ENCODE results near the gene DRC7. TPM values are rescaled to one million over a fixed set of nuclear protein-coding genes. Genes with fewer than 3 reads are reported as not detected.

Gene DRC7
- total RNA-seq, 1 experiment from 2014 or later, result 0.85 TPM

DNA sequence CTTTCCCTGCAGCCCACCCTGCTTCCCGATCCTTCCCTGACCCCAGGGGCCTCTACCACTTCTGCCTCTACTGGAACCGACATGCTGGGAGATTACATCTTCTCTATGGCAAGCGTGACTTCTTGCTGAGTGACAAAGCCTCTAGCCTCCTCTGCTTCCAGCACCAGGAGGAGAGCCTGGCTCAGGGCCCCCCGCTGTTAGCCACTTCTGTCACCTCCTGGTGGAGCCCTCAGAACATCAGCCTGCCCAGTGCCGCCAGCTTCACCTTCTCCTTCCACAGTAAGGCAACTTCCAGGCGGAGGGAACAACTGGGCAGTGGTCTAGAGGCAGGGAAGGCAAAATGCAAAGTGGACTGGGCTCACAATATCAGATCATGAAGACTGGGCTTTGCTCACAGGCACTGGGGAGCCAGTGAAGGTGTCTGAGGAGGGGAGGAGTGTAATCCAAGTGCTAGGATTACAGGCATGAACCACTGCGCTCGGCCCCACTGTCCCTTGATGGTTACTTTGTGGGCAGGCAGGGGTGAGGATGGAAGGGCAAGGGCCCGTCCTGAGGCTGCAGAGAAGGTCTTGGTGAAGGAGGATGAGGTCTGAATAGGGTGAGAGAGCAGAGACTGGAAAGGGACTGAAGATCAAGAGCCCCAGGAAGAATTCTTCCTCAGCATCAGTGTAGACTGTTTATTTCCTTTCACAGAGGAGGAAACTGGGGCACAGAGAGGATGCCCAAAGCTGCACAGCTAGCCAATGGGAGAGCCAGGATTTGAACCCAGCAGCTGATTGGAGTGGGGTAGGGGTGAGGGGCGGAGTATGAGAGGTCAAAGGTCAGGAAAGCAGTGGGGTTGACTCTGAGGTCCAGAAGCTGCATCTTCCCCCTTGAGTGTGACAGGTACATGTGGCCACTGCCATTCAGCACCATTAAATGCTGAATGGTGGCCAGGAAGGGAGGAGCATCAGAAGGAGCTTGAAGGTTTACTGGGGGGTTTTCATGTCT, 43.0 kb upstream of the DRC7 start:
- DNase-seq, result no peak

DNA sequence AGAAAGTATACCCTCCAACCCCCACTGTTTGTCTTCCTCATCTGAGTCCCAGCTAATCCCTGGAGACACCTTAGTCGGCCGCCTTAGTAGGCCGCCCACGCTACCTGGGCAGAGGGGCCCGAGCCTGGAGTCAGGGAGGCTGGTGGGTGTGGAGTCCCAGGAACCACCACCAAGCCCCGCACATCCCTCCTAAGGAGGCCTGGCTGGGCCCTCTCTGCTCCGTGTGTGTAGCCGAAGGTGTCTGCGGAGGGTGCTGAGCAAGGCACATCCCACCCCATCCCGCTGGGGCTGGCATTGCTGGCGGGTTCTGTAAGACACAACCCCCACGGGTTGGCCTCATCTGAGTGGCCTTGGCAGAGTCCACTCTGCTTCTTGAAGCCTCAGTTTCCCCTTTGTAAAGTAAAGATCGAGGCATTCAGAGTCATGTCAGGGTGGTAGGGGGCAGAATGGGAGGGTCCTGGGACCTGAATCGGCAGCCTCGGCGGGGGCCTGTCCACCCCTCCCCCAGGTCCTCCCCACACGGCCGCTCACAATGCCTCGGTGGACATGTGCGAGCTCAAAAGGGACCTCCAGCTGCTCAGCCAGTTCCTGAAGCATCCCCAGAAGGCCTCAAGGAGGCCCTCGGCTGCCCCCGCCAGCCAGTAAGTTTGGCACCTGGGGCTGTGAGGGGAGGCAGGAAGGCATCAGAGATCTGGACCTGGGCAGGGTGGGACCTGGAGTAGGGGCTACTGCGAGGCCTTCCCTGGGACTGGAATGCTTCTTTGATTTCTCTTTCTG, 41.7 kb upstream of the DRC7 start:
- Histone ChIP-seq H3K27ac (no peak overlapping the region), H3K9me3 (ENCODE audit: insufficient read depth, low read depth) (no peaks in the 10 kb centered on the region), H2AFZ (no peak overlapping the region), H4K20me1 (ENCODE audit: insufficient read depth) (peaks cover 15% of the 10 kb centered on the region), H3K4me2 (no peak overlapping the region), H3K9me2 (ENCODE audit: insufficient read depth) (no peaks in the 10 kb centered on the region), H3F3A (ENCODE audit: insufficient read depth, low read depth) (peaks cover 16% of the 10 kb centered on the region; the same call in 1 of the 2 replicates), H3K79me2 (ENCODE audit: low read depth) (0 out of 2 replicates have a peak, but pooled peaks cover 10% of the 10 kb centered on the region), H3K36me3 (ENCODE audit: low read depth) (peaks cover 12% of the 10 kb centered on the region; the same call in 1 of the 2 replicates), H3K27me3 (ENCODE audit: insufficient read depth, low read depth) (no peaks in the 10 kb centered on the region), H3K4me3 (no peak overlapping the region), H3K4me1 (replicated peaks; ENCODE audit: insufficient read depth) (peaks cover 2% of the 10 kb centered on the region)
- no TSS peak for BruUV-seq (replicated peaks)
- POLR2A ChIA-PET (ENCODE audit: unreplicated experiment), result no interaction called here
- intact Hi-C loops (cut with micrococcal nuclease; ENCODE audit: unreplicated experiment), result no loop called here
- no peak for TF ChIP-seq EZH2 (IDR thresholded peaks at IDR 0.05; ENCODE audit: low read depth)
- TF ChIP-seq, protein P1, sequence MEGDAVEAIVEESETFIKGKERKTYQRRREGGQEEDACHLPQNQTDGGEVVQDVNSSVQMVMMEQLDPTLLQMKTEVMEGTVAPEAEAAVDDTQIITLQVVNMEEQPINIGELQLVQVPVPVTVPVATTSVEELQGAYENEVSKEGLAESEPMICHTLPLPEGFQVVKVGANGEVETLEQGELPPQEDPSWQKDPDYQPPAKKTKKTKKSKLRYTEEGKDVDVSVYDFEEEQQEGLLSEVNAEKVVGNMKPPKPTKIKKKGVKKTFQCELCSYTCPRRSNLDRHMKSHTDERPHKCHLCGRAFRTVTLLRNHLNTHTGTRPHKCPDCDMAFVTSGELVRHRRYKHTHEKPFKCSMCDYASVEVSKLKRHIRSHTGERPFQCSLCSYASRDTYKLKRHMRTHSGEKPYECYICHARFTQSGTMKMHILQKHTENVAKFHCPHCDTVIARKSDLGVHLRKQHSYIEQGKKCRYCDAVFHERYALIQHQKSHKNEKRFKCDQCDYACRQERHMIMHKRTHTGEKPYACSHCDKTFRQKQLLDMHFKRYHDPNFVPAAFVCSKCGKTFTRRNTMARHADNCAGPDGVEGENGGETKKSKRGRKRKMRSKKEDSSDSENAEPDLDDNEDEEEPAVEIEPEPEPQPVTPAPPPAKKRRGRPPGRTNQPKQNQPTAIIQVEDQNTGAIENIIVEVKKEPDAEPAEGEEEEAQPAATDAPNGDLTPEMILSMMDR (conservative IDR thresholded peaks at IDR 0.05), result no peak
- DNase-seq, result no peak
- CTCF ChIA-PET, result no interaction called here

More for the DNA sequence above, 43.0 kb upstream of the DRC7 start:
- BruUV-seq (replicated peaks), result no TSS peak
- peaks cover 14% of the 10 kb centered on the region for H3K4me1 ChIP-seq (replicated peaks; ENCODE audit: insufficient read depth)
- H3K36me3 ChIP-seq (ENCODE audit: low read depth), result peaks cover 7% of the 10 kb centered on the region; the same call in 1 of the 2 replicates
- 0 out of 2 replicates have a peak, but pooled peaks cover 15% of the 10 kb centered on the region for H3K79me2 ChIP-seq (ENCODE audit: low read depth)
- H2AFZ ChIP-seq, result no peak overlapping the region
- no peaks in the 10 kb centered on the region for H3K9me2 ChIP-seq (ENCODE audit: insufficient read depth)
- no peak overlapping the region for H3K4me2 ChIP-seq
- peaks cover 15% of the 10 kb centered on the region for H4K20me1 ChIP-seq (ENCODE audit: insufficient read depth)
- no peaks in the 10 kb centered on the region for H3K27me3 ChIP-seq (ENCODE audit: insufficient read depth, low read depth)
- ChIA-PET CTCF (interaction anchor here (0.7 kb wide), 1 partner anchor 75 kb away, joined by 12 read pairs; no protein-coding TSS in a partner anchor), POLR2A (ENCODE audit: unreplicated experiment) (no interaction called here)
- H3F3A ChIP-seq (ENCODE audit: insufficient read depth, low read depth), result peaks cover 23% of the 10 kb centered on the region; the same call in 1 of the 2 replicates
- H3K27ac ChIP-seq, result no peak overlapping the region
- H3K9me3 ChIP-seq (ENCODE audit: insufficient read depth, low read depth), result no peaks in the 10 kb centered on the region
- TF ChIP-seq EZH2 (IDR thresholded peaks at IDR 0.05; ENCODE audit: low read depth), result no peak
- TF ChIP-seq, protein P1 (conservative IDR thresholded peaks at IDR 0.05), result no peak
- H3K4me3 ChIP-seq, result no peak overlapping the region
- intact Hi-C loops (cut with micrococcal nuclease; ENCODE audit: unreplicated experiment), result no loop called here

DNA sequence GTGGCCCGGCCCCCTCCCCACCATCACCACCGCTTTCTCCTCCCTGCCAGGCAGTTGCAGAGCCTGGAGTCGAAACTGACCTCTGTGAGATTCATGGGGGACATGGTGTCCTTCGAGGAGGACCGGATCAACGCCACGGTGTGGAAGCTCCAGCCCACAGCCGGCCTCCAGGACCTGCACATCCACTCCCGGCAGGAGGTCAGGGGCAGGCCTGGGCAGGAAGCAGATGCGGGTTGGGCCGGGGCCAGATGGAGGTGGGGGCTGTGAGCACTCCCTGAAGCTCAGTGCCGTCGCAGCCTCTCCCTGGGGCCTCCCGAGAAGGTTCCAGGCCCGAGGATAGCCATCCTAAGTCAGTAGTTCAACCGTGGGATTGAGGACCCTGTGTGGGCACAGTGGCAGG, 40.7 kb upstream of the DRC7 start:
- Histone ChIP-seq H2AFZ (no peak overlapping the region), H3K9me2 (ENCODE audit: insufficient read depth) (no peaks in the 10 kb centered on the region), H3K27me3 (ENCODE audit: insufficient read depth, low read depth) (no peaks in the 10 kb centered on the region), H3K9me3 (ENCODE audit: insufficient read depth, low read depth) (no peaks in the 10 kb centered on the region), H3K36me3 (ENCODE audit: low read depth) (peaks cover 12% of the 10 kb centered on the region; the same call in 1 of the 2 replicates), H3K4me3 (no peak overlapping the region), H4K20me1 (ENCODE audit: insufficient read depth) (peaks cover 9% of the 10 kb centered on the region; the same call in 1 of the 2 replicates), H3K79me2 (ENCODE audit: low read depth) (no peaks in the 10 kb centered on the region), H3K4me1 (replicated peaks; ENCODE audit: insufficient read depth) (no peaks in the 10 kb centered on the region), H3F3A (ENCODE audit: insufficient read depth, low read depth) (peaks cover 7% of the 10 kb centered on the region; the same call in 1 of the 2 replicates), H3K4me2 (no peak overlapping the region), H3K27ac (no peak overlapping the region)
- TF ChIP-seq EZH2 (IDR thresholded peaks at IDR 0.05; ENCODE audit: low read depth), result no peak
- TF ChIP-seq, protein P1 (conservative IDR thresholded peaks at IDR 0.05), result no peak
- POLR2A ChIA-PET (ENCODE audit: unreplicated experiment), result no interaction called here
- no peak for DNase-seq
- intact Hi-C loops (cut with micrococcal nuclease; ENCODE audit: unreplicated experiment), result no loop called here
- no TSS peak for BruUV-seq (replicated peaks)
- CTCF ChIA-PET, result interaction anchor here (0.6 kb wide), 1 partner anchor 151 kb away, joined by 3 read pairs; no protein-coding TSS in a partner anchor
